ENCODE results near the gene METAP1D.

The METAP1D gene

GRCh38 chr2:172082105-172082943 lies 82.6 kb downstream of the METAP1D start:
- DNase-seq: no peak

GRCh38 chr2:172082944-172083627 lies 83.3 kb downstream of the METAP1D start:
- no peak for DNase-seq

GRCh38 chr2:172083628-172084394 lies 84.1 kb downstream of the METAP1D start:
- DNase-seq: no peak

GRCh38 chr2:172084395-172084644 lies 84.6 kb downstream of the METAP1D start:
- DNase-seq: no peak

GRCh38 chr2:172084645-172085459 lies 85.1 kb downstream of the METAP1D start:
- DNase-seq: peak; percentile 84

- DNase-seq: no peak
Observed at GRCh38 chr2:172085460-172086159, 85.9 kb downstream of the METAP1D start, which contains the start of gene DLX1. Gene DLX1 (plus strand): TSS chr2:172085507. CDS start chr2:172085678, 171 bp downstream.

- no peak for DNase-seq
Observed at GRCh38 chr2:172086241-172087206, 86.8 kb downstream of the METAP1D start.

GRCh38 chr2:172087207-172087779 lies 87.5 kb downstream of the METAP1D start:
- no peak for DNase-seq

GRCh38 chr2:172087780-172088244 lies 88.1 kb downstream of the METAP1D start:
- DNase-seq: no peak

GRCh38 chr2:172088245-172089004 lies 88.7 kb downstream of the METAP1D start:
- DNase-seq: no peak

GRCh38 chr2:172089005-172089504 lies 89.3 kb downstream of the METAP1D start:
- DNase-seq: no peak

- no peak for DNase-seq
Observed at GRCh38 chr2:172089633-172090032, 89.9 kb downstream of the METAP1D start.

- DNase-seq: no peak
Observed at GRCh38 chr2:172090044-172090961, 90.5 kb downstream of the METAP1D start.

GRCh38 chr2:172091000-172091641 lies 91.4 kb downstream of the METAP1D start:
- no peak for DNase-seq

- no peak for DNase-seq
Observed at GRCh38 chr2:172091761-172092566, 92.2 kb downstream of the METAP1D start.

- no peak for DNase-seq
Observed at GRCh38 chr2:172092716-172093415, 93.1 kb downstream of the METAP1D start.
